Smooth muscle cell (in vitro differentiated cells): ENCODE measurements around the gene HSPB6. TPM values are rescaled to one million over a fixed set of nuclear protein-coding genes. Genes with fewer than 3 reads are reported as not detected.

Experiments
- DNase-seq: peaks from one replicate; lab custom pipeline; 2025; ENCODE audit not compliant: unreplicated experiment; lab: John Stamatoyannopoulos, UW
- H2AFZ ChIP-seq: fragments of 200-600 bp; sonication (generic); 2 replicates; pipeline ENCODE4 v1.6.0; 2016; ENCODE audit warnings: antibody characterized with exemption, low read depth, mild to moderate bottlenecking
- H3F3A ChIP-seq: fragments of 200-600 bp; sonication (generic); 2 replicates; pipeline ENCODE4 v1.6.0; 2017; ENCODE audit warnings: antibody characterized with exemption, low read depth
- H3K27ac ChIP-seq: fragments of 200-600 bp; sonication (generic); 2 replicates; pipeline ENCODE4 v1.5.1; 2016; ENCODE audit warnings: low read depth, mild to moderate bottlenecking
- H3K27me3 ChIP-seq: fragments of 200-600 bp; sonication (generic); 2 replicates; pipeline ENCODE4 v1.6.1; 2016; ENCODE audit warnings: low read depth, mild to moderate bottlenecking
- H3K36me3 ChIP-seq: fragments of 200-600 bp; sonication (generic); 2 replicates; pipeline ENCODE4 v1.5.1; 2016; ENCODE audit warnings: low read depth
- H3K4me1 ChIP-seq: fragments of 200-600 bp; sonication (generic); 2 replicates; pipeline ENCODE4 v1.5.1; 2016; ENCODE audit warnings: low read depth
- H3K4me2 ChIP-seq: fragments of 200-600 bp; sonication (generic); 2 replicates; pipeline ENCODE4 v1.6.0; 2016; ENCODE audit warnings: mild to moderate bottlenecking
- H3K4me3 ChIP-seq: fragments of 200-600 bp; sonication (generic); 2 replicates; pipeline ENCODE4 v1.5.1; 2016; ENCODE audit warnings: mild to moderate bottlenecking
- H3K79me2 ChIP-seq: fragments of 200-600 bp; sonication (generic); 2 replicates; pipeline ENCODE4 v1.6.0; 2016; ENCODE audit warnings: low read depth, mild to moderate bottlenecking
- H3K9ac ChIP-seq: fragments of 200-600 bp; sonication (generic); 2 replicates; pipeline ENCODE4 v1.6.0; 2016; ENCODE audit warnings: low read depth
- H3K9me3 ChIP-seq: fragments of 200-600 bp; sonication (generic); replicated peaks from 2 replicates; pipeline ENCODE4 v1.5.1; 2016; ENCODE audit warnings: low read depth
- H4K20me1 ChIP-seq: fragments of 200-600 bp; sonication (generic); 2 replicates; pipeline ENCODE4 v1.6.0; 2016; ENCODE audit warnings: low read depth
- CTCF ChIP-seq: fragments of 200-600 bp; sonication (generic); IDR thresholded peaks from 2 replicates; pipeline ENCODE4 v1.5.1; 2017; ENCODE audit warnings: borderline replicate concordance, mild to moderate bottlenecking, antibody characterized with exemption; ENCODE audit not compliant: insufficient read depth, poor library complexity, severe bottlenecking
- WGBS: methylation state at CpG from one replicate; pipeline ENCODE4 v1.1.7; 2016; ENCODE audit warnings: low lambda C conversion rate; 5-methylcytosine and 5-hydroxymethylcytosine counted together
- polyA plus RNA-seq: library from polyadenylated mRNA; unstranded; fragments of >200 nt; fragmentation: Nextera tagmentation; extraction: Ambion mirVana; gene quantifications from 2 replicates; pipeline ENCODE4 v1.2.1, GENCODE V29; 2016
- total RNA-seq: library from RNA; depleted of rRNA; stranded (reverse); fragments of >200 nt; gene quantifications from 2 replicates; pipeline ENCODE4 v1.2.3, GENCODE V29; 2014

HSPB6 gene
- total and polyA plus RNA-seq, 2 experiments from 2014 or later: 19.1 to 254 TPM

GRCh38 chr19:35755550-35756376 lies 1.1 kb downstream of the HSPB6 start:
- no peaks in the 10 kb centered on the region for H3K9me3 ChIP-seq
- H2AFZ ChIP-seq: no peak overlapping the region
- peak overlapping the region; percentile 91 for H3K9ac ChIP-seq
- peak overlapping the region; percentile 99 for H3K27ac ChIP-seq
- H4K20me1 ChIP-seq: peaks cover 23% of the 10 kb centered on the region
- peak overlapping the region; percentile 86 for H3K4me2 ChIP-seq
- WGBS: 20% methylated on average over 34 of the region's 74 CpGs
- peaks cover 28% of the 10 kb centered on the region for H3K4me1 ChIP-seq
- peaks cover 27% of the 10 kb centered on the region for H3F3A ChIP-seq
- H3K79me2 ChIP-seq: peaks cover 33% of the 10 kb centered on the region
- H3K36me3 ChIP-seq: peaks cover under 1% of the 10 kb centered on the region
- H3K4me3 ChIP-seq: peak overlapping the region; percentile 69
- DNase-seq: peak; percentile 41
- no peaks in the 10 kb centered on the region for H3K27me3 ChIP-seq
- TF ChIP-seq CTCF: no peak

GRCh38 chr19:35755131-35755549 lies 1.7 kb downstream of the HSPB6 start:
- WGBS: 38% methylated on average over 16 of the region's 17 CpGs
- Histone ChIP-seq H3K4me2 (peak overlapping the region; percentile 86), H3K9ac (peak overlapping the region; percentile 91)

GRCh38 chr19:35754370-35755130 lies 2.3 kb downstream of the HSPB6 start:
- no peak for TF ChIP-seq CTCF
- Histone ChIP-seq H3F3A (peaks cover 27% of the 10 kb centered on the region), H3K27ac (peak overlapping the region; percentile 99), H2AFZ (no peak overlapping the region), H4K20me1 (peaks cover 19% of the 10 kb centered on the region), H3K4me2 (peak overlapping the region; percentile 86), H3K9ac (peak overlapping the region; percentile 91), H3K4me3 (peak overlapping the region; percentile 69), H3K9me3 (no peaks in the 10 kb centered on the region), H3K27me3 (no peaks in the 10 kb centered on the region), H3K36me3 (no peaks in the 10 kb centered on the region), H3K4me1 (peaks cover 28% of the 10 kb centered on the region), H3K79me2 (peaks cover 26% of the 10 kb centered on the region)
- DNase-seq: no peak
- 79% methylated on average over 13 of the region's 13 CpGs for WGBS

More at GRCh38 chr19:35755131-35755549, 1.7 kb downstream of the HSPB6 start:
- H3K9me3 ChIP-seq: no peaks in the 10 kb centered on the region
- H3K27me3 ChIP-seq: no peaks in the 10 kb centered on the region
- peaks cover 27% of the 10 kb centered on the region for H3F3A ChIP-seq
- H3K79me2 ChIP-seq: peaks cover 32% of the 10 kb centered on the region
- H3K27ac ChIP-seq: peak overlapping the region; percentile 99
- DNase-seq: no peak
- H4K20me1 ChIP-seq: peaks cover 23% of the 10 kb centered on the region
- H3K36me3 ChIP-seq: no peaks in the 10 kb centered on the region
- no peak overlapping the region for H2AFZ ChIP-seq
- H3K4me3 ChIP-seq: peak overlapping the region; percentile 69
- no peak for TF ChIP-seq CTCF
- peaks cover 28% of the 10 kb centered on the region for H3K4me1 ChIP-seq
